Measurements from ENCODE around the gene C4BPB.
"Not testable (repeated sequence)": the region's sequence is repeated elsewhere in the genome, so short reads cannot be mapped to it uniquely, and the experiment has no call there.

C4BPB gene, protein sequence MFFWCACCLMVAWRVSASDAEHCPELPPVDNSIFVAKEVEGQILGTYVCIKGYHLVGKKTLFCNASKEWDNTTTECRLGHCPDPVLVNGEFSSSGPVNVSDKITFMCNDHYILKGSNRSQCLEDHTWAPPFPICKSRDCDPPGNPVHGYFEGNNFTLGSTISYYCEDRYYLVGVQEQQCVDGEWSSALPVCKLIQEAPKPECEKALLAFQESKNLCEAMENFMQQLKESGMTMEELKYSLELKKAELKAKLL

DNA sequence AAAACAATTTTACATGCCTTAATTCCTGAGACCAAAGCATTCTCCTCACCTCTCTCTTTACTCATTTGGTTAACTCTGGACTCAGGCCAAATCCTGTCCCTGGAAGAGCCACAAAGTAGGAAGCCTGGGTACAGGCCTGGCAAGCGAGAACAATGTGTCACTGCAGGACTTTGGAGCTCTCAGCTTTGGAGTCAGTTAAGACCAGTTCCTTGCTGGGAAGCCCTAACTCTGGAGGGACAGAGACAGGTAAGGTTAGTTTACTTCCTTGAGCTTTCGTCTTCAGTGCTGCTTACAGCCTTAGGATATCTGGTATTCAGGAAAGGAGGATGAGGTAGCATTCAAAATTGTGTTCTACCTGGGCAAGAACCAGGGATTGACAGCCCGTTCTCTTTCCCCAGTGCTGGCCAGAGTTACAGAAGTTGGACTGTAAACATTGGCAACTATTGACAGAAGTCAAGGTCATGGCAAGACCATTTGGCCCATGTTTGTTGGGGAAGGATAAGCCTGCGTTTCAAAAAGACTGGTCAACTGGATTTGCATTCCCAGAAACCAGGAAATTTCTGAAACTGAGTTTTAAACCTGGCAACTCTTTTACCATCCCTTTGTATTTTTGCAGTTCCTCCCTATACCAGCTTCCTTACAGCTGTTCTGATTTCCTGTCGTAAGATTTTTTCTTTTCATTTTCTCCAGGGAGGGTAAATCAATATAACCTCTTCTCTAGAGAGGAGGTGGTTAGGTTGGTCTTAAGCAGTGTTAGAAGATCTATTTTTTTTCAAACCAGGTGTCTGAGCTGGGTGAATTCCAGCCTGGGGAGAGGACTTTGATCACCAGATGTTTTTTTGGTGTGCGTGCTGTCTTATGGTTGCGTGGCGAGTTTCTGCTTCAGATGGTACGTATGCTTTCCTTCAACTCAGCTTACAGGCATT is at the start of gene C4BPB:
Gene C4BPB, plus strand, starts transcription at position 160 of the 926 bp plus-strand sequence. Its CDS starts 672 bp downstream, at position 832.
- no peak for DNase-seq (ENCODE audit: low spot score)

DNA sequence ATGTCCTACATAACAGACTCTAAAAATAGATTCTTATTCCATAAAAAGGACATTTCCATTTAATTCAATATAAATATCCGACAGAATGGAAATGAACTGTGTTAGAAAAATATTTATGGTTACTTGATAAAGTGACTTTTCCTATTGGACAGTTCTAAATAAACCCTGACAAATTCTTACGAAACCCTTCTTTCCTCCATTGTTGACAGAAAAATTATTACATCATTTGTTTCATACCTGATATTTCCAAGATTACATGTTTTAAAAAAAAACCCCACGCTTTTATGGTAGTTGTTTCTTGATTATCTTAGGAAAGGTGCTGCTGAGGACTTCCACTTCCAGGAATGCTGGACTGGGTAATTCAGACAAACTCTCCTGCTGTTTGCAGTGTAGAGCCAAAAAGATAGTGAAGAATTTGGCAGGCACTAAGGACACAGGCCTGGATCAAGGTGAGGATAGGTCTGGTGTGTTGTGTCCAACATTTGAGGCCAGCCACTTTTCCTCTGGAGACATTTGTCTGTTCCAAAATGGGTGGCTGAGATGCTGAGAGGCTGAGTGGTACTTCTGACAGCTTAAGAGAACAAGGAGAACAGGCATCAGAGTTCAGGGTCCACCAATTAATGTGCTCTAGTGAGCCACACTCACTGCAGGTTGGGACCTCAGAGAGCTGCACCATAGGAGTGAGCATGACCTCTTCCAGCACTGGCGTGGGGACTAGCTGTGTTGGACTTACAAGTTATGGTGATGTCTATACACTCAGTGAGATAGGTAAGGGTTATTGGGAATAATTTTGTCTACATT is 49.1 kb upstream of the C4BPB start:
- DNase-seq (ENCODE audit: low spot score) = no peak

DNA sequence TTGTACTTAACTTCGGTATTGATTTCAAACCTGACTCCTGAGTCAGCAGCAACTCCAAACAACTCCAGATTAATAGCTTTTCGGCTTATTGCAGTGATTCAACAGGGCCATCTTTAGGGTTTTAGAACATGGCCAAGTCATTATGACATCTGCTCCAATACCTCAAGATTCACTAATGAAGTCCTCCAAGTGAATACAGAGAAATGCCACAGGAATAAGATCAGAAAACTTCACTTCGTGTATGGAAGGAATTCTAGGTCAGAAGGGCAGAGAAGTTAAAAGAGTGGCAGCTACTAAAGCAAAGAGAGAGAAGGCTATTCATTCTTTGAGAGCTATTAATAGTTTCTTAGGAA is 48.5 kb upstream of the C4BPB start:
- DNase-seq (ENCODE audit: low spot score) = peak; percentile 50

DNA sequence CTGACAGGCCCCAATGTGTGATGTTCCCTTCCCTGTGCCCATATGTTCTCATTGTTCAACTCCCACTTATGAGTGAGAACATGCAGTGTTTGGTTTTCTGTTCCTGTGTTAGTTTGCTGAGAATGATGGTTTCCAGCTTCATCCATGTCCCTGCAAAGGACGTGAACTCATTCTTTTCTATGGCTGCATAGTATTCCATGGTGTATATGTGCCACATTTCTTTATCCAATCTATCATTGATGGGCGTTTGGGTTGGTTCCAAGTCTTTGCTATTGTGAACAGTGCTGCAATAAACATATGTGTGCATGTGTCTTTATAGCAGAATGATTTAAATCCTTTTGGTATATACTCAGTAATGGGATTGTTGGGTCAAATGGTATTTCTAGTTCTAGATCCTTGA is 47.3 kb upstream of the C4BPB start:
- not testable (repeated sequence) for DNase-seq (ENCODE audit: low spot score)

DNA sequence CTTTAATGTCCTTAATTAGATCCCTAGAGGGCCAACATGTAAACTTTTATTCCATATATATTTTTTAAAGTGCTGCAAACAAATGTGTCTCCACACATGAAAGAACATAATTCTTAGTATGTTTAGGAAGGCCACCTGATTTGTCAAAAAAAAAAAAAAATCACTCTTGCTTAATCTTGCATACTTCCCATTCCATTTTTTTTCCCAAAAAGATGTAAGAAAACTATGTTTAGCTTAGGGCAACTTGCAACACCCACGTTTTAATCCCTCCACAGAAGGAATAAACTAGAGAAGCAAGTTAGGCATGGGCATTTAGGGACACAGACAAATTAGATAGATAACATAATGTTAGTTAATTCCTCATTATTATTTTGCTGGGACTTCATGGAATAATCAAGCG is 43.2 kb upstream of the C4BPB start:
- no peak for DNase-seq (ENCODE audit: low spot score)

DNA sequence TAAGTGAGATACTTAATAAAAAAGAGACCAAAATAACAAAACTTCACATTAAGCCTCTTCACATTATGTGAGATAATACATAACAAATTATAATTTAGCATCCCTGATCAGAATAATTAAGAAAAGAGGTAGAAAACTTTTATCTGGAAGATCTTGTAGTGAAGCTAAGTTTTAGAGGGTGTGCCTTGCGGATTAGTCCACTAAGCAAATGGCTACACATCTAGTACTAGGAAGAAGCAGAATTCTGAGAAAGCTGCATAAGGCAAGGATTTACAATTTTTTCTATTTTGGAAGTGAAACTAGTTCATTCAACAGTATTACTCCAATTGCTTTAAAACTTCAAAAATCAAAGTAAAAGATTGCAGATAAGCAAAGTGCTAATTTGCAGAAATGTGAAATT is 41.2 kb upstream of the C4BPB start:
- no peak for DNase-seq (ENCODE audit: low spot score)

DNA sequence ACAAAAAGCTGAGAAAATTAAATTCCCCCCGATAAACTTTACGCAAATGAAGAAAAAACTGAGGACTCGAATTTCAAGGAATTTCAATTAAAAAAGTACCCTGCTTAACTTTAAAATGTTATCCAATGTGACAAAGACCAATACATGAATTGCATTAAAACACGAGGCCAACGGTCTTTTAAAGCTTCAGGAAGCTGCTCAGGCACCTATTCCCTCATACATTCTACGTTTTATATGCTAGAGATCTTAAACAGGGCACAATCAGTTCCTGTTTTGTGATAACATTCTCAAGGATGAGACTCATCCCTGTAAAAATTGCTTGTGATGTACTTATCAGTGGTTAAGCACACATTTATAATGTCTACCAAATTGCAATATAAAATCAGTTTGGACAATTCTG is 40.6 kb upstream of the C4BPB start:
- no peak for DNase-seq (ENCODE audit: low spot score)

DNA sequence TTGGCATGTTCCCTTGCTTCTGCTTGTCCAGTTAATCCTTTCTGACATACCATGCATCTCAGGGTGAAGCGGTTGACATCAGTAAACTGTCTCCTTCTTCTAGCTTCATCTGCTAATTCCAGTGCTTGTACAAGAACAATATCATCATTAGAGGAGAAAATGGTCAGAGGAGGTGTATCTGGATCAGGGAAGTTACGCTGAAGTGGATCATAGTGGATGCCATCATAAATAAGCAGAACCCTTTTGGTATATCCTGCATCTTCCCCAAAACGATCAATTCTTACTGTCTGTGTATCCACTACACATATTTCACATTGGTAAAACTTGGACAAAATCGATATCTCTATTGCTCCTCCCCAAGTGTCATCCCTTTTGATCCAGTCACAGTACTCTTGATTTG is 39.6 kb upstream of the C4BPB start:
- DNase-seq (ENCODE audit: low spot score) = no peak

DNA sequence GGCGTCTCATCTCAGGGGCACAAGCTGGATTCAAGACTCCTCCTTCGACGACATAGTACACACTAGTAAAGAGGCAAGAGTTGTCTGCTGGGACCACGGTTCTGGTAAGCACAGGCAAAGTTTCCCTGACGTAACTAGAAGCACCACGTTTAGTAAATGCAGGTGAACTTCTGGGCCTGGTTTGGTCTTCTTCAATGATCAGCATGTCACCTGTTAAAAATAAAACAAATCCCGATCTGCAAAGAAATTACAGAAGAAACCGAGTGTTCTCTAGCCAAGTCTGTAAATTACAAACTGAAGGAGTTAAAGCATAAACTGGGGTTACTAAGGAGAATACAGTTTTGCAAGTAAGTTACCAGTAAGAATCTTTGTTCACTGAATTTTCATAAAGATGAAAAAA is 39.1 kb upstream of the C4BPB start:
- no peak for DNase-seq (ENCODE audit: low spot score)

DNA sequence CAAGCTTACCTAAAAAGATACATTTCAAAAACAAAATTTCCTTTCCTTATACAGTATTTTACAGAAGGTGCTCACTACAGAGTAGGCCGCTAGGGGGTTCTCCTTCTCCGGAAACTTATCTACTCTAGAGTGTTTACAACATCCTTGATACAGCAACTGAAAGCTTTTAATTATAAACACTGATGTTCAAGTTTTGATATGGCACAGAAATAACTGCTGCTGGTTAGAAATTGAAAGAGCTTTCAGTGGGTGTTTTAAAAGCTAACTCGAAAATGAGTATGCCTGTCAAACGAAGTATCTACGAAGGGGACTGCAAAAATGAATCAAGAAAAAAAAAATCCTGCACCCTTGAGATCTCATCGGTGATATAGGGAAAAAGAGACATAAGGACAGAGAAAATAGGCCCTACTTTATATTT is 38.7 kb upstream of the C4BPB start:
- DNase-seq (ENCODE audit: low spot score) = peak; percentile 50

DNA sequence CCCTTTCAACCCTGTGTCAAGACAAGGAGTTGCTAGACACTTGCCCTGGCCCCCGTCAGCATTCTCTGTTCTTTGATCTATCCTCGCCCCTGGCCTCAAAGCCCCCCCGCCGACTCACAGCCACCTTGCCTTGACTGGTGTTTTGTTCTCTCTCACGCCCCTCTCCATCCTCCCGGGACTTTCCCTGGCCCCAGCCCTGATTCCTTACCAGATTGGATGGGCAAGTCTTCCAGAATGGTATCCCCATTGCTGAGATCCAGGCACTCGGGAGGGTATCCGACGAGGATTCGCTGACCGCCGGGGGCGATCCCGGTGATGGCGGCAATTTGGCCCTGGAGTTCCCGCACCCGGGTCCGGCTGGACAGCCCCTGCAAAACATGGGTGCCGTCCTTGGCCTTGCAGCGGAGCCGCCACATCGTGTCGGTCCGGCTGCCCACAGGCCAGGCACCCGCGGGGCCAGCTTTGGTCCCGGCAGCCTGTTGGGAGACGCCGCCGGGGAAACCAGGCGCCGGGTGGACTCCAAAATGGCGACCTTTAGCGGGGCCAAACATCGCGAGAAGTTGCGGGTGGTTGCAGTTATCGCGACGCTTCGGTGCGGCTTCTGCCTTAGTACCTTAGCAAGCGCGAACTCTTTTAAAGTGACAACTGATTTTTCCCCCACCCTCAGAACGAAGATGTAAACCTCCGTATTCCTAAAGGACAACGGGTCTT is 38.0 kb upstream of the C4BPB start:
- DNase-seq (ENCODE audit: low spot score) = peak; percentile 91

DNA sequence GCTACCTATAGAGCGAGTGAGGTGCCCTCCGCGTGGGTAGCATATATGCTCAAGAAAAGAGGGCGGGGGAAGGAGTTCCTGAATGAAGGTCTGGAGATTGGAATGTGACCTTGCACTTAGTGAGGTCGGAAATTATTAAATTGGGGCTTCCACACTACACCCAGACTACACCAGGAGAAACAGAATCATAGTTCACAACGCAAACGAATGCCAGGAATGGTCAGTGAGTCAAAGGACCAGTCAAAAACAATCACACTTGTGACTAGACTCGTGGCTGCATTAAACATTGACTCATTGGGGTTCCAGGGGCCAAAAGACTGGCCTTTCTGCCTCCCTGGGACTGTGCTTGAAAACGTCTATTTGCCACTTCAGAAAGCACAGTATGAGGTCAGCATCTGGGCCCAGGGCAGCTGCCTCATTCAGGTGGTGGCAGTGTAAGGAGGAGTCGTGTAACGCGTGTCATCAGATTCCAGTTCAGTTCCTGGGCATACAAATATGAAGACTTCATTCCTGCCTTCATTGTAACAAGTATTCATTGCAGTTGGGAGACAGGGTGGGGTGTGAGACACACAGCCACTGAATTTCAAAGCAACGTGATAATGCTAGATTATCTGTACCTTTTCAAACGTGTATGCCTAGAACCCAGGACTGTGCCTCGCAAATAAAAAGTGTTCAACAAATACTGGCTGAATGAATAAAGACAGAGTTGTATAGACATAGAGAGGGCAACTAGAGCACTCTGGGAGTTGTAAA is 37.3 kb upstream of the C4BPB start, which contains the start of gene YOD1:
Gene YOD1, minus strand, starts transcription at position 18 of the 753 bp plus-strand sequence. CDS start 178 bp downstream, outside the sequence.
- DNase-seq (ENCODE audit: low spot score) = peak; percentile 40

DNA sequence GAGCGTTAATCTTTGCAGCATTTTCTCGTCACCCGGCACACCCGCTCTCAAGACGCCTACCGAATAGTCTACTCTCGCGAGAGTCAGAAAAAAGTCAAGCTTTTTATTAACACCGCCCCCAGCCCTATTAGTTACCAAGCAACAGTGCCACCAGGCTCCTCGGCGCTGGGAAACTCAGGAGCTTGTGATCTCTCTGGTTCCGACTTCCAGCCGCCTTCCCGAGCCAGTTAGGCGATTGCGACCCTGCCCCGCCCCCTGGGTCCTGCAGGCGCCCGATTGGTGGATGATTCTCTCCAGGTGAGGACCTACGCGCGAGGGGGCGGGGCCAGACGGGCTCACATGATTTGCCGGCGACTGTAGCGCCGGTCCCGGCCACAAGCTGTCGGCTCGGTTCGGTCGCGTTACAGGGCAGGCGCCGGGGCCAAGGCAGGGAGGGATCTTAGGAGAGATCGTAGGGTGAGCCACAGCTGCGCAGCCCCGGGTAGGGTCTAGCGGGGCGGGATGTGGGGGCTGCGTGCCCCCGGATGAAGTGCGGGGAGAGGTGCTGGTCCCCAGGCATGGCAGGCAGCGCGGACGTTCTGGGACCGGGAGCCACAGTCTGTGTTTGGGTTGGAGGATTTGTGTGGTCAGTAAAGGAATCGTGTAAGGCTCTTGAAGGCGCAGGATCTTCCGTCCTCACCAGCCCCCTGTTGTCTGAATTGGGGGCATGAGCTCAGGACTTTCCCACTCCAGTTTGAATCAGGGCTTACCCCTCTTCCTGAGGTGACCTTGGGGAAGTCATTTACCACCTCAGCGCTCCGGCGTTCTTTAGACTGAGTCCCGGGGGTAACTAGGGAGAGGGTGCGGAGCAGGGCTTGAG is 35.5 kb upstream of the C4BPB start, which contains the start of gene PFKFB2:
Gene PFKFB2, plus strand, starts transcription at position 365 of the 859 bp plus-strand sequence. CDS start 1,443 bp downstream, outside the sequence.
- DNase-seq (ENCODE audit: low spot score) = peak; percentile 84

DNA sequence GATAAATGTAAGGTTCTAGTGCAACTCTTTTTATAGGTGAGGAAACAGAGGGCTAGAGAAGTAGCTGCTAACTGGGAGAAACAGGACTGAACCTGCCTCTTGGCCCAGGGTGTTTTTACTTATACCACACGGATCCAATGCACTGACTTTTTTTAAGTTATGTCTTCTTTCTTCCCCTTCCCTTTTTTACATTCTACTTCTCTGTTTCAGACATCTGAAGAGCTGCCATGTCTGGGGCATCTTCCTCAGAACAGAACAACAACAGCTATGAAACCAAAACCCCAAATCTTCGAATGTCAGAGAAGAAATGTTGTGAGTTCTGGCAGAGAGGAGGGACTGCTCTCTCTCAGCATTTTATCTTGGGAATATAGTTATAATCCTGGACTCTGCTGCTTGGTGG is 34.2 kb upstream of the C4BPB start:
- no peak for DNase-seq (ENCODE audit: low spot score)

DNA sequence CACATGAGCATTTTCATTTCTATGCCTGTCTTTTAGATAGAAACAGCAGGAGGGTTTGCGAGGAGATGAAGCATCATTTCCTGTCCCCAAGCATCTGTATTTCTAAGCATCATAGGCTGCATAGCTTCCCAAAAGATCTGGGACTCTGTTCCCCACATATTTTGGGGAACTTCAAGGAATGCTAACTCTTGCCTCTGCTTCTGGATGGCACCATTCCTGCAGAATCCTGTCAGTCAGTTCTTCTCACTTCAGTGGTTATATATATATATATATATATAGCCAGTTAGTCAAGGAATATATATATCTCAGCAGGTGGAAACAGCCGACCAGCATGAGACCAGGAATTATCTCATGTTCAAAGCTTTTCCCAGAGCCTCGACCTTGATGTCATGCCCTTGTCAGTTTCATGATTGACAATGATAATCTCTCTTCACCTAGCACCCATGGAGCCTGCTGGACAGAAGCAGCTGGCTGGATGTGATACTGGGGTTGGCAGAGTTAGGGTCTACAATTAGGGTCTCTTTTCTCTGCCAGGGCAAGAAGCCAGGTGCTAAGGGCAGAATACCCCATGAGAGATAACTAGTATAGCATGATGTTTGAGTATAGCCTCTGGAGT is 33.2 kb upstream of the C4BPB start:
- DNase-seq (ENCODE audit: low spot score) = no peak

DNA sequence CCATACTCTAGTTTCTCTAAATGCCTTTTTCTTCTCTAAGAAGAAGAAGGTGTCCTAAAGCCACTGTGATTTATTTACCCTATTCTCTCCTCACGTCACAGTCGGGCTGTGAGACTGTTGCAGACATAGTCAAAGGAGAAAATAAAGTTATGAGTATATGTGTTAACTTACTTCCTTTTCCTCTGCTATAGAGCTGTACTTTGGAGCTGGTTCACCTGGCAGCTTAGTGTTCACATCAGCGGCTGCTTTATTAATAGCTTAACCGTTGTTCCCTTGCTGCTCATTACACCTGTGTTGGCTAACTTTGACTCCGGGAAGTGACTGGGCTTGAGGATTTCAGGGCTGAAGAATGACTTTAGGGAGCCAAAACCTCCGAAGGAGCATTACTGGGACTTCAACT is 32.0 kb upstream of the C4BPB start:
- no peak for DNase-seq (ENCODE audit: low spot score)

DNA sequence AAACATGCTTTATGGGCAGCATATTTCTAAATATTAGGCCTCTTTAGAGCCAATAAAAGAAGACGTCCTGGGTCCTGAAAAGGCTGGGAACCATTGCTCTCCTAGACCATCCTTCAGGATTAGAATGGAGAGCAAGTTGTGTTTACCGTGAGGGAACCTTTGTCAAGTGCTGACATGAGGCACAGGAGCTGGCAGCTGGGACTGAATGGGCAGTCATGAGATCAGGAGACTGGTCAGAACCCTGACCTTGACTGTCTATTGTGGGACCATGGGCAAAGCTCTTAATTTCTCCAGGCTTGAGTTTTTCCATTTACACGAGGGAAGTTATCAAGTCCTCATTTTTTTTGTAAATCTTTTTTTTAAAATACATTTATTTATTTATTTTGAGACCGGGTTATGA is 30.4 kb upstream of the C4BPB start:
- DNase-seq (ENCODE audit: low spot score) = no peak

DNA sequence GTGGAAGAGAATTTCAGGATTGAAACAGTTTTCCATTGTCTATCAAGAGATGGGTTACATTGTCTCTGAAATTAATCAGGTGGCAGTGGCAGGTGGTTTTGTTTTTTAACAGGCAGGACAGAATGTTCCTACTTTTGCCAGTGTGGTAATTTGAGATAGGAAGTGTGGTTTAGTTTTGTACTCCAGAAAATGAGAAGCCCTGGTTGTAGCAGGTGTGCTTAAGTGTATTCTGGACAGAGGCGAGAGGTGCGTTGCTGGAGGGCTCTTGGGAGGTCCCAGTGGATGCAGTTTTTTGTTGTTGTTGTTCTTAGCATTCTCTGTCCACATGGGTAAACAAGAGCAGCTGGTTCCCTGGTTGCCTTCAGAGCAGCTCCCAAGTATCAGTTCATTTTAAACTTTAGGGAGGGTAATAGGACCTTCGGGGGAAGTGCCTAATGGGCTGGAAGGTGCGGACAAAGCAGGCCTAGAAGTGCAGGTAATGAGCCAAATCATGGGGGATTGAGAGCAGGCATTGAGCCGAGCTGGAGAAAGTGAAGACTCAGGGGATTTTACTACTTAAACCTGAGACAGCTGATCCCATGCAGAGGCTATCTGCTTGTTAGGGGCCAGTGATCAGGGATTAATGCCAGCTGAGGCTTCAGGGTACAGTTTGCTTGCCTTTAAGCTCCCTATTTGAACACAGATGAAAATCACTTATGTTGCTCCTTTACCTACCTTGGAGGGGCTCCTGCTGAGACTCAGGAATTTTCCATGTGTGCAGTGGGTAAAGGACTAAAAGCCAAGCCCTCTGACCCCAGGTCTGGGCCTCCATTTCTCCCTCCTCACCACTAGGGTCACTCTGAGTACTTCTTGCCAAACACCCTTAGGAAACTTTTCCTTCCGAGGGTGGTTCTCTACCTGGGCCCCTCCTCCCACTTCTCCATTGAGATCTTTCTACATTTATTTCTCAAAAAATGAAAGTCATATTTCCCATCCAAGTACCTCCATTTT is 29.5 kb upstream of the C4BPB start:
- no peak for DNase-seq (ENCODE audit: low spot score)

Data from AG08395 (cell line).